ENCODE data around the gene CRYBG1.

DNA sequence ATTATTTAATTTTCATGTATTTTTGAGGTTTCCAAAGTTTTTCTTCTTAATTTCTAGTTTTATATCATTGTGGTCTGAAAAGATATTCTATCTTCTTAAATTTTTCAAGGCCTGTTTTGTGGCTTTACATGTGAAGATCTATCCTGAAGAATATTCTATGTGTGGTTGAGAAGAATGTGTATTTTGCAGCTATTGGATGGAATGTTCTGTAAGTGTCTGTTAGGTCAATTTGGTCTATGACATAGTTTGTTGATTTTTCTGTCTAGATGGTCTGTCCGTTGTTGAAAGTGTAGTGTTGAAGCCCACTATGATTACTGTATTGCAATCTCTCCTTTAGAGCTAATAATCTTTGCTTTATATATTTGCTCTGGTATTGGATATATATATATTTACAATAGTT lies 125.7 kb downstream of the CRYBG1 start:
- TF ChIP-seq, protein P1, sequence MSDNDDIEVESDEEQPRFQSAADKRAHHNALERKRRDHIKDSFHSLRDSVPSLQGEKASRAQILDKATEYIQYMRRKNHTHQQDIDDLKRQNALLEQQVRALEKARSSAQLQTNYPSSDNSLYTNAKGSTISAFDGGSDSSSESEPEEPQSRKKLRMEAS (IDR thresholded peaks at IDR 0.05), result no peak
- TF ChIP-seq TAF1 (IDR thresholded peaks at IDR 0.05; ENCODE audit: low read depth) (no peak), EP300 (IDR thresholded peaks at IDR 0.05; ENCODE audit: borderline replicate concordance) (no peak), CEBPB (IDR thresholded peaks at IDR 0.05) (no peak), RAD21 (IDR thresholded peaks at IDR 0.05; ENCODE audit: low read depth) (no peak), TEAD4 (IDR thresholded peaks at IDR 0.05) (no peak)

Measured in Ishikawa (cell line).